ENCODE data around the gene VSTM2B.

GRCh38 chr19:29533578-29534544, 8.1 kb downstream of the VSTM2B start:
- no peak for TF ChIP-seq CTCF (IDR thresholded peaks at IDR 0.05; ENCODE audit: poor library complexity)
- TF ChIP-seq EZH2phosphoT487 (IDR thresholded peaks at IDR 0.05; ENCODE audit: low read depth, severe bottlenecking, unreplicated experiment): no peak
- no peak for TF ChIP-seq EZH2 (IDR thresholded peaks at IDR 0.05; ENCODE audit: borderline replicate concordance)
